ENCODE results near the gene FAM161B. TPM values are rescaled to one million over a fixed set of nuclear protein-coding genes. Genes with fewer than 3 reads are reported as not detected.

Gene FAM161B
- total and polyA plus RNA-seq, 2 of the 13 experiments (the other 11 are each of a cell fraction or from before 2014, with no cell fraction given) = 1.6 to 2.0 TPM

- TF ChIP-seq BCLAF1 (IDR thresholded peaks at IDR 0.05) = no peak
- TF ChIP-seq ZNF430 (CRISPR knock-in tag; IDR thresholded peaks at IDR 0.05) = no peak
- no peak for TF ChIP-seq PATZ1 (CRISPR knock-in tag; IDR thresholded peaks at IDR 0.05)
These were observed 7.7 kb downstream of the FAM161B start (continued) for GRCh38 chr14:73942180-73942579.

GRCh38 chr14:73937012-73937411 lies 12.9 kb downstream of the FAM161B start:
- Histone ChIP-seq H3K27me3 (ENCODE audit: control insufficient read depth in 1 of 2, insufficient read depth in 2 of 2, low read length in 2 of 2) (no peaks in the 10 kb centered on the region), H3K36me3 (replicated peaks in 1 of 2; ENCODE audit: control insufficient read depth in 1 of 2, insufficient read depth in 2 of 2, low read length in 2 of 2) (peaks cover 3 to 26% of the 10 kb centered on the region in 2 experiments), H3K9ac (ENCODE audit: insufficient read depth, low read depth, low read length) (no peak overlapping the region), H3K27ac (ENCODE audit: extremely low read length, insufficient read depth, low read length) (no peak overlapping the region), H2AFZ (ENCODE audit: low read length) (no peak overlapping the region), H3K79me2 (ENCODE audit: insufficient read depth, low read length) (no peaks in the 10 kb centered on the region), H4K20me1 (ENCODE audit: insufficient read depth, low read length) (no peaks in the 10 kb centered on the region), H3K4me2 (ENCODE audit: low read depth, low read length) (no peak overlapping the region), H3K4me3 (replicated peaks in 1 of 3; ENCODE audit: insufficient read depth in 1 of 3, low read depth in 2 of 3, low read length in 3 of 3) (no peak overlapping the region), H3K4me1 (ENCODE audit: insufficient read depth, low read length) (peaks cover 6% of the 10 kb centered on the region), H3K9me3 (ENCODE audit: low read length) (no peaks in the 10 kb centered on the region)
- BruUV-seq (replicated peaks) = no TSS peak
- no peak; the same call in 2 of the 3 replicates for ATAC-seq
- DNase-seq (ENCODE audit: low spot score) = no peak
- TF ChIP-seq FOXP4 (CRISPR knock-in tag; IDR thresholded peaks at IDR 0.05) (no peak), GABPB1 (CRISPR knock-in tag; IDR thresholded peaks at IDR 0.05) (no peak), ZSCAN9 (CRISPR knock-in tag; IDR thresholded peaks at IDR 0.05; ENCODE audit: borderline replicate concordance) (no peak)
- in situ Hi-C loops (cut with HindIII; ENCODE audit: extremely low pct_ligation_motif_present, low pct_unique_long_range_greater_than_20kb) = no loop called here
- WGBS (ENCODE audit: low lambda C conversion rate) = 94% methylated on average over 2 of the region's 2 CpGs
- intact Hi-C loops (cut with micrococcal nuclease; ENCODE audit: unreplicated experiment) = no loop called here
- CTCF ChIA-PET (ENCODE audit: low intra/inter-chr PET ratio, low total read pairs) = no interaction called here
- POLR2A ChIA-PET = no interaction called here
- FAIRE-seq = no peak

Data from HepG2 (cell line).